A549 treated with AZD2906 at 1 μM for 4 hours (cell line): ENCODE measurements around the gene FAHD1. TPM values are rescaled to one million over a fixed set of nuclear protein-coding genes. Genes with fewer than 3 reads are reported as not detected.

ENCODE experiments used
- total RNA-seq: library from RNA; stranded (reverse); fragments of 200-300 nt; extraction: Qiagen RNA extraction; gene quantifications from 5 replicates; pipeline ENCODE4 v1.2.3, GENCODE V29; 2022

The FAHD1 gene
- 46.8 to 52.1 TPM (median 49.6 TPM) in 5 replicates for total RNA-seq

DNA sequence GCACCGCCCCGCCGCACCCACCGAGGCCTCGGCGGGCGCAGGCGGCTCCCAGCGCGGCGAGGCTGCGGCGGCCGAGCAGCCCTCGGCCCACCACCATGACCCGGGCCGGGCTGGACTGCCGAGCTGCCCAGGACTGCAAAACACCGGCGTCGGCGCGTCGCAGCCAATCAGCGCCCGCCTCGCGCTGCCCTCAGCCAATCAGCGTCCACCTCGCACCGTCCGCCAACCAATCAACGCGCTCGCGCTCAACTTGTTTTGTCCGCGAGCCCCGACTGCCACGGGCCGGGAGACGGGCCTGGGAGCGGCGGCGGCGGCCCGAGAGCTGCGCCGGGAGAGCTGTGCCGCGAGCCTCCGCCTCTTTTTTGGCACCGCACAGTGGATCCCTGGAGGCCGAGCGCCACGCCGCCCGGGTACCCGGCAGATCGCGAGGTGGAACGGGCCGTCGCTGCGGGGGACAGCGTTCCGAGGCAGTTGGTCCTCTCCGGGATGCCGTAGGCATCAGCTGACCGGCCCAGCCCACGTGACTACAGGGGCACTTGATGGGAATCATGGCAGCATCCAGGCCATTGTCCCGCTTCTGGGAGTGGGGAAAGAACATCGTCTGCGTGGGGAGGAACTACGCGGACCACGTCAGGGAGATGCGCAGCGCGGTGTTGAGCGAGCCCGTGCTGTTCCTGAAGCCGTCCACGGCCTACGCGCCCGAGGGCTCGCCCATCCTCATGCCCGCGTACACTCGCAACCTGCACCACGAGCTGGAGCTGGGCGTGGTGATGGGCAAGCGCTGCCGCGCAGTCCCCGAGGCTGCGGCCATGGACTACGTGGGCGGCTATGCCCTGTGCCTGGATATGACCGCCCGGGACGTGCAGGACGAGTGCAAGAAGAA lies at the start of gene FAHD1, which contains the start of gene HAGH:
Gene FAHD1, plus strand, starts transcription at position 516 of the 883 bp plus-strand sequence. Its CDS starts 33 bp downstream, at position 549.
Gene HAGH, minus strand, starts transcription at position 135 of the 883 bp plus-strand sequence. Its CDS starts 38 bp downstream, at position 97.

DNA sequence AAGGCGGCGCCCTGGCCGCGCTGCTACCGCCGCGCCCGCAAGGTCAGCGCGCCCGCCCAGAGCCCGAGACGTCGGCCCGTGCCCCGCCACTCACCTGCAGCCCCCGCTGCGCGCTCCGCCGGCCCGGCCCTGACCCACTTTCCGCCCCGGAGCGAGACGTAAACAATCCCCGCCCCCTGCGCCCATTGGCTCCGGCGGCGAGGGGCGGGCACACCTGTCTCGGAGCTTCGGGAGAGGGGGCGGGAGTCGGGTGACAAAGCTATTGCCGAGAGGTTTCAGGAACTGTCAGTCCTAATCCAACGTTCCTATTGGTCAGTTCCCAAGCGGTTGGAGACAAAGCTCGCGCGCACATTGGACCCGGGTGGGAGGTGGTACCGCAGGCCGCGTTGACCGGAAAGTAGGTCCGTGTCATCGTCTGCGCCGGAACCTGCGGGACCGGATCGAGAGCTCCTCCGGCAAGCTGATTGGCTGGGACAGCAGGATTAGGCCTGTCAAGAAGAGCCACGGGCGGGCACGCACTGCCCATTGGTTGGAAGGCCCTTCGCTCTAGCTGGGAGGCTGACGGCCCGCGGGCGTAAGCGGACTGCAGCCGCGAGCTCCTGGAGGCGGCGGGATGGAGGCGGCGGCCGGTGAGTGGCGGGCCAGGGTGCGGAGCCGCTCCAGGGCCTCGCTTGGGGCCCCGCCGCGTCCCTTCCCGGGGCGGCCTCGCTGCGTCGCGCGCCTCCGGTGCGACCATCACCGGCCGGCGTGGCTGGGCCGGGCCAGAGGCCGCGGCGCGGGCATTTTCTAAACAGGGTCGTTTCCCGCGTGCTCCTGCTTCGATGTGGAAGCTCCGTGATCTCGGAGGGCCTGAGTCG lies 44.4 kb upstream of the FAHD1 start, which contains the start of the genes NUBP2 and SPSB3:
Gene NUBP2, plus strand, starts transcription at position 553 of the 857 bp plus-strand sequence. Its CDS starts 61 bp downstream, at position 614.
Gene SPSB3, minus strand, starts transcription at position 164 of the 857 bp plus-strand sequence. CDS start 1,088 bp downstream, outside the sequence.

GRCh38 chr16:1793578-1794220 lies 33.3 kb upstream of the FAHD1 start, which contains the start of gene IGFALS:
TSS of gene IGFALS (minus strand) at chr16:1793705. CDS start at chr16:1793652, 53 bp downstream.

DNA sequence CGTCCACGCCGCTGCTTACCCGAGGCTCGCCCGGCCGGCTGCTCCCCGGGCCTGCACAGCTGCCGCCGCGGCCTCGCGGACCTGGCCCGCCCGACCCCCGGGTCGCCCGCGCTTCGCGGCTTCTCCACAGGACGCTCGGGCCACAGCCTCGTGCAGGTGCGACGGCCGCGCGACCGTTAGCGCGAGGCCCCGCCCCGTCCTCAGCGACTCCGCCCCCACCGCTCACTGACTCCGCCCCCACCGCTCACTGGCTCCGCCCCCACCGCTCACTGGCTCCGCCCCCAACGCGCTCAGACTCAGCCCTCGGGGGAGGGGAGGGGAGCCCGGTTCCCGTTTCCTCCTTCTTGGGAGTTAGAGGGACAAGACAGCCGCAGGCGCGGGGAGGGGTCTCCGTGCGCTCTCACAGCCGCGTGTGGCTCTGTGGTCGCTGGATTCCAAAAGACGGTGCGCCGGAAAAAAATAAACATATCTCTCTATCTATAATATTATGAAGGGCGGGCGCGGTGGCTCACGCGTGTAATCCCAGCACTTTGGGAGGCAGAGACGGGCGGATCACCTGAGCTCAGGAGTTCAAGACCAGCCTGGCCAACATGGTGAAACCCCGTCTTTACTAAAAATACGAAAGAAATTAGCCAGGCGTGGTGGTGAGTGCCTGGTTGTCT lies 45.1 kb downstream of the FAHD1 start, which contains the start of gene MEIOB:
Gene MEIOB, minus strand, starts transcription at position 191 of the 662 bp plus-strand sequence. CDS start 3,989 bp downstream, outside the sequence.

Other genes with a start within 250 kb of the FAHD1 start
- gene IFT140, start 215.1 kb upstream of the FAHD1 start, total RNA-seq = 7.5 to 9.6 TPM (median 8.9 TPM) in 5 replicates
- 12.9 to 15.9 TPM (median 14.6 TPM) in 5 replicates for gene CRAMP1, start 214.8 kb upstream of the FAHD1 start, total RNA-seq
- 159 to 225 TPM (median 167 TPM) in 5 replicates for gene JPT2, start 148.9 kb upstream of the FAHD1 start, total RNA-seq
- 33.2 to 65.4 TPM (median 50.0 TPM) in 5 replicates for gene MAPK8IP3, start 121.0 kb upstream of the FAHD1 start, total RNA-seq
- 27.8 to 65.4 TPM (median 62.1 TPM) in 5 replicates for gene NME3, start 55.7 kb upstream of the FAHD1 start, total RNA-seq
- gene EME2, start 54.4 kb upstream of the FAHD1 start, total RNA-seq = 5.9 to 12.6 TPM (median 8.3 TPM) in 5 replicates
- 151 to 264 TPM (median 250 TPM) in 5 replicates for gene MRPS34, start 54.1 kb upstream of the FAHD1 start, total RNA-seq
- 19.3 to 30.3 TPM (median 29.5 TPM) in 5 replicates for gene SPSB3, start 44.6 kb upstream of the FAHD1 start, total RNA-seq
- 60.7 to 88.7 TPM (median 83.0 TPM) in 5 replicates for gene NUBP2, start 44.2 kb upstream of the FAHD1 start, total RNA-seq
- gene IGFALS, start 33.5 kb upstream of the FAHD1 start, total RNA-seq = 0.03 to 0.18 TPM (median 0.06 TPM) in 4 of 5 replicates, not detected in the other
- gene HAGH, start 381 bp upstream of the FAHD1 start, total RNA-seq = 57.8 to 76.0 TPM (median 74.4 TPM) in 5 replicates
- gene MEIOB, start 45.0 kb downstream of the FAHD1 start, total RNA-seq = 1.2 to 2.2 TPM (median 1.4 TPM) in 5 replicates
- 1.1 to 2.1 TPM (median 2.0 TPM) in 5 replicates for gene HS3ST6, start 91.2 kb downstream of the FAHD1 start, total RNA-seq
- gene MSRB1, start 116.0 kb downstream of the FAHD1 start, total RNA-seq = 32.5 to 43.0 TPM (median 42.2 TPM) in 5 replicates
- gene RPL3L, start 127.5 kb downstream of the FAHD1 start, total RNA-seq = 0.09 to 0.11 TPM (median 0.10 TPM) in 3 of 5 replicates, not detected in the others
- 247 to 295 TPM (median 252 TPM) in 5 replicates for gene NDUFB10, start 132.3 kb downstream of the FAHD1 start, total RNA-seq
- gene RPS2, start 137.6 kb downstream of the FAHD1 start, total RNA-seq = 3,695 to 5,624 TPM (median 5,467 TPM) in 5 replicates
- gene RNF151, start 139.7 kb downstream of the FAHD1 start, total RNA-seq = not detected in 5 replicates
- gene TBL3, start 144.8 kb downstream of the FAHD1 start, total RNA-seq = 31.6 to 41.2 TPM (median 38.0 TPM) in 5 replicates
- gene NOXO1, start 154.3 kb downstream of the FAHD1 start, total RNA-seq = 0.08 to 0.31 TPM (median 0.28 TPM) in 5 replicates
- 23.0 to 44.4 TPM (median 40.1 TPM) in 5 replicates for gene GFER, start 157.0 kb downstream of the FAHD1 start, total RNA-seq
- 5.0 to 9.3 TPM (median 8.2 TPM) in 5 replicates for gene SYNGR3, start 162.8 kb downstream of the FAHD1 start, total RNA-seq
- gene ZNF598, start 182.6 kb downstream of the FAHD1 start, total RNA-seq = 47.7 to 63.8 TPM (median 61.2 TPM) in 5 replicates
- gene NPW, start 192.6 kb downstream of the FAHD1 start, total RNA-seq = 0.65 to 1.4 TPM (median 0.88 TPM) in 5 replicates
- gene NHERF2, start 199.7 kb downstream of the FAHD1 start, total RNA-seq = 45.2 to 69.1 TPM (median 66.9 TPM) in 5 replicates
- 36.2 to 51.1 TPM (median 47.9 TPM) in 5 replicates for gene NTHL1, start 220.6 kb downstream of the FAHD1 start, total RNA-seq
- gene TSC2, start 220.8 kb downstream of the FAHD1 start, total RNA-seq = 32.0 to 40.6 TPM (median 34.1 TPM) in 5 replicates